H1 (cell line): ENCODE results near the gene GOLGA7B. TPM values are rescaled to one million over a fixed set of nuclear protein-coding genes. Genes with fewer than 3 reads are reported as not detected.

Source experiments
- CTCF ChIA-PET: fragments of 300-600 bp; sonication (Branson Sonifier 250); formaldehyde crosslinking; loops from one replicate; lab custom pipeline; 2021; ENCODE audit not compliant: partially characterized antibody; lab: Charles Lee
- POLR2A ChIA-PET: fragments of 300-600 bp; sonication (Branson Sonifier 250); formaldehyde crosslinking; loops from one replicate; lab custom pipeline; 2021; ENCODE audit warnings: inconsistent platforms; ENCODE audit not compliant: partially characterized antibody; lab: Charles Lee
- DNase-seq, 2 experiments: peaks; one replicate each; pipeline versions ENCODE4 v3.0.0 to v3.0.0-alpha.2; 2010 to 2022; ENCODE audit warnings: low spot score in 2 of 2, low read depth in 1 of 2, mixed read lengths in 1 of 2
- FAIRE-seq: peaks from 2 replicates; lab custom pipeline; 2011; peaks lifted over from hg19 to GRCh38; lab: Jason Lieb, UNC
- H2AFZ ChIP-seq: 2 replicates; pipeline ENCODE4 v1.8.1; 2012; ENCODE audit warnings: low read length, inconsistent platforms
- H2AK5ac ChIP-seq: 2 replicates; pipeline ENCODE4 v1.6.1; 2013; ENCODE audit warnings: low read depth, low read length
- H2BK120ac ChIP-seq: replicated peaks from 2 replicates; pipeline ENCODE3; 2013; ENCODE audit warnings: low read depth, low read length, inconsistent platforms
- H2BK12ac ChIP-seq: 2 replicates; pipeline ENCODE4 v1.6.1; 2013; ENCODE audit warnings: low read depth, low read length
- H2BK15ac ChIP-seq: 2 replicates; pipeline ENCODE4 v1.6.1; 2013; ENCODE audit warnings: low read length
- H2BK20ac ChIP-seq: 2 replicates; pipeline ENCODE4 v1.6.1; 2013; ENCODE audit warnings: low read length
- H2BK5ac ChIP-seq: 2 replicates; pipeline ENCODE4 v1.6.1; 2013; ENCODE audit warnings: low read depth, low read length
- H3K14ac ChIP-seq: 2 replicates; pipeline ENCODE4 v1.6.1; 2013; ENCODE audit warnings: inconsistent platforms; ENCODE audit not compliant: insufficient read length
- H3K18ac ChIP-seq: 2 replicates; pipeline ENCODE4 v1.6.1; 2013; ENCODE audit warnings: low read length; ENCODE audit errors: extremely low read depth
- H3K23ac ChIP-seq: 2 replicates; pipeline ENCODE4 v1.6.1; 2013; ENCODE audit warnings: inconsistent platforms; ENCODE audit not compliant: insufficient read length
- H3K23me2 ChIP-seq: 2 replicates; pipeline ENCODE4 v1.6.1; 2013; ENCODE audit warnings: low read depth, low read length
- H3K27ac ChIP-seq: 2 replicates; pipeline ENCODE4 v1.6.1; 2011; ENCODE audit warnings: low read depth, low read length, inconsistent platforms
- H3K27me3 ChIP-seq, 4 experiments: replicated peaks in 1 of 4; 1 replicate in 1 of 4; 2 replicates in 3 of 4; pipeline versions ENCODE4 v1.6.1 to v1.8.1; 2011 to 2013; ENCODE audit warnings: low read length in 3 of 4, mild to moderate bottlenecking in 3 of 4, inconsistent platforms in 2 of 4, mixed read lengths in 2 of 4, moderate library complexity in 1 of 4; ENCODE audit not compliant: control insufficient read depth in 3 of 4, insufficient read depth in 3 of 4; ENCODE audit errors: extremely low read depth in 1 of 4
- H3K36me3 ChIP-seq, 4 experiments: 2 replicates each; pipeline versions ENCODE4 v1.6.1 to v1.8.1; 2011 to 2013; ENCODE audit warnings: mild to moderate bottlenecking in 4 of 4, low read length in 3 of 4, moderate library complexity in 2 of 4, control low read depth in 1 of 4, inconsistent platforms in 1 of 4; ENCODE audit not compliant: insufficient read depth in 4 of 4, control insufficient read depth in 2 of 4
- H3K4ac ChIP-seq: replicated peaks from 2 replicates; pipeline ENCODE3; 2013; ENCODE audit warnings: low read length, low read depth, mixed read lengths, inconsistent platforms; ENCODE audit not compliant: insufficient read length
- H3K4me1 ChIP-seq, 4 experiments: replicated peaks in 1 of 4; 1 replicate in 1 of 4; 2 replicates in 3 of 4; pipeline versions ENCODE4 v1.6.1 to v1.8.1; 2011 to 2013; ENCODE audit warnings: low read length in 3 of 4, inconsistent platforms in 2 of 4, mixed read lengths in 1 of 4; ENCODE audit not compliant: insufficient read depth in 4 of 4, control insufficient read depth in 3 of 4
- H3K4me2 ChIP-seq, 2 experiments: 2 replicates each; pipeline versions ENCODE4 v1.6.1 to v1.8.1; 2011 to 2013; ENCODE audit warnings: low read depth in 2 of 2, low read length in 2 of 2, control low read depth in 1 of 2, inconsistent platforms in 1 of 2, mild to moderate bottlenecking in 1 of 2; ENCODE audit not compliant: insufficient read depth in 1 of 2
- H3K4me3 ChIP-seq, 4 experiments: fragments of 200-600, 300-600 bp in 1 of 4; sonication (generic), shearing (Covaris generic), sonication (Bioruptor Twin) in 1 of 4; 2 replicates each; pipeline versions ENCODE4 v1.5.1 to v1.8.1; 2011 to 2016; ENCODE audit warnings: low read length in 4 of 4, low read depth in 3 of 4, control low read depth in 2 of 4, inconsistent platforms in 2 of 4, mild to moderate bottlenecking in 2 of 4, mixed read lengths in 1 of 4, moderate library complexity in 1 of 4; ENCODE audit not compliant: insufficient read depth in 2 of 4; ENCODE audit errors: extremely low read depth in 1 of 4
- H3K56ac ChIP-seq: replicated peaks from 2 replicates; pipeline ENCODE3; 2013; ENCODE audit warnings: low read depth, mild to moderate bottlenecking, mixed read lengths, low read length, inconsistent platforms; ENCODE audit not compliant: insufficient read length
- H3K79me1 ChIP-seq: 2 replicates; pipeline ENCODE4 v1.6.1; 2013; ENCODE audit warnings: low read depth, low read length, control low read depth
- H3K79me2 ChIP-seq, 2 experiments: 2 replicates each; pipeline versions ENCODE4 v1.6.1 to v1.8.1; 2012 to 2013; ENCODE audit warnings: low read length in 2 of 2, mild to moderate bottlenecking in 2 of 2, inconsistent platforms in 1 of 2; ENCODE audit not compliant: insufficient read depth in 2 of 2, control insufficient read depth in 1 of 2
- H3K9ac ChIP-seq, 4 experiments: replicated peaks in 1 of 4; 1 replicate in 1 of 4; 2 replicates in 3 of 4; pipeline versions ENCODE4 v1.6.1 to v1.8.1; 2011 to 2013; ENCODE audit warnings: low read depth in 3 of 4, low read length in 3 of 4, control low read depth in 2 of 4, mild to moderate bottlenecking in 2 of 4, moderate library complexity in 2 of 4, inconsistent platforms in 1 of 4; ENCODE audit errors: extremely low read depth in 1 of 4
- H3K9me3 ChIP-seq, 2 experiments: 2 replicates each; pipeline versions ENCODE4 v1.6.1 to v1.8.1; 2012 to 2013; ENCODE audit warnings: mild to moderate bottlenecking in 2 of 2, moderate library complexity in 2 of 2, control low read depth in 1 of 2, inconsistent platforms in 1 of 2, low read depth in 1 of 2, low read length in 1 of 2, mixed read lengths in 1 of 2; ENCODE audit not compliant: insufficient read depth in 2 of 2
- H4K20me1 ChIP-seq, 2 experiments: replicated peaks in 1 of 2; 2 replicates each; pipeline versions ENCODE3 to v1.8.1; 2011 to 2013; ENCODE audit warnings: inconsistent platforms in 2 of 2, low read length in 2 of 2, mild to moderate bottlenecking in 1 of 2; ENCODE audit not compliant: insufficient read depth in 2 of 2, control insufficient read depth in 1 of 2
- H4K5ac ChIP-seq: 2 replicates; pipeline ENCODE4 v1.6.1; 2013; ENCODE audit warnings: low read length, low read depth, mixed read lengths, inconsistent platforms; ENCODE audit not compliant: insufficient read length
- H4K8ac ChIP-seq: 2 replicates; pipeline ENCODE4 v1.8.0; 2013; ENCODE audit warnings: mild to moderate bottlenecking, moderate library complexity, low read length, inconsistent platforms; ENCODE audit not compliant: insufficient read depth; ENCODE audit errors: extremely low read depth
- H4K91ac ChIP-seq: replicated peaks from 2 replicates; pipeline ENCODE3; 2013; ENCODE audit warnings: low read length, mixed read lengths, inconsistent platforms; ENCODE audit not compliant: insufficient read length
- BRCA1 ChIP-seq: IDR thresholded peaks from 2 replicates; pipeline ENCODE4 v1.6.1; 2012; ENCODE audit warnings: low read depth, low read length, improper control_type of control experiment
- HDAC2 ChIP-seq, 2 experiments: fragments of 300-600 bp in 1 of 2; sonication (generic) in 1 of 2; IDR thresholded peaks; 2 replicates each; pipeline ENCODE4 v1.6.1; 2011 to 2012; ENCODE audit warnings: low read depth in 2 of 2, low read length in 2 of 2, mild to moderate bottlenecking in 2 of 2, moderate library complexity in 2 of 2, borderline replicate concordance in 1 of 2, inconsistent platforms in 1 of 2
- KDM1A ChIP-seq: fragments of 200-600, 300-600 bp; sonication (generic); IDR thresholded peaks from 2 replicates; pipeline ENCODE4 v1.7.1; 2016; ENCODE audit warnings: mild to moderate bottlenecking, low read length, borderline replicate concordance
- WGBS, 2 experiments: shearing (Covaris generic) in 1 of 2; methylation state at CpG; one replicate each; pipeline versions ENCODE4 v1.1.6 to v1.1.7; 2013 to 2015; ENCODE audit warnings: low lambda C conversion rate in 2 of 2, mixed read lengths in 2 of 2, inconsistent platforms in 1 of 2, low coverage in 1 of 2, missing lambda C conversion rate in 1 of 2; ENCODE audit not compliant: insufficient replicate concordance in 2 of 2, insufficient coverage in 1 of 2, insufficient read length in 1 of 2; ENCODE audit errors: extremely low coverage in 1 of 2, missing lambda C conversion rate in 1 of 2; 5-methylcytosine and 5-hydroxymethylcytosine counted together
- polyA plus RNA-seq, 7 experiments: library from polyadenylated mRNA; depleted of rRNA in 3 of 7; stranded (reverse) in 5 of 7; unstranded in 2 of 7; fragments of >200 nt in 5 of 7; fragments of 200-250 nt in 2 of 7; gene quantifications; 1 replicate in 5 of 7; 2 replicates in 1 of 7; 4 replicates in 1 of 7; pipeline versions ENCODE4 v1.2.1 to v1.2.3, GENCODE V29; 2011 to 2013; ENCODE audit warnings: missing spikeins in 2 of 7, mixed read lengths in 2 of 7
- total RNA-seq: library from RNA; stranded (reverse); fragmentation: NEBNext Ultra II Directional; extraction: Animal tissue kit (Norgen Biotek cat#: 25700); gene quantifications from 2 replicates; pipeline ENCODE4 v1.2.1, GENCODE V29; 2021
- TF ChIP-seq, protein P1 (sequence below), 3 experiments: IDR thresholded peaks; 1 replicate in 2 of 3; 2 replicates in 1 of 3; pipeline versions ENCODE4 v1.5.1 to v1.6.1; 2011; ENCODE audit warnings: low read length in 3 of 3, mild to moderate bottlenecking in 3 of 3, inconsistent platforms in 2 of 3, low read depth in 1 of 3, moderate library complexity in 1 of 3; ENCODE audit not compliant: insufficient read depth in 1 of 3; ENCODE audit errors: control extremely low read depth in 1 of 3

GOLGA7B gene
- total and polyA plus RNA-seq, 2 of the 8 experiments (the other 6 are each of a cell fraction or from before 2014, with no cell fraction given), result 0.04 to 0.14 TPM

DNA sequence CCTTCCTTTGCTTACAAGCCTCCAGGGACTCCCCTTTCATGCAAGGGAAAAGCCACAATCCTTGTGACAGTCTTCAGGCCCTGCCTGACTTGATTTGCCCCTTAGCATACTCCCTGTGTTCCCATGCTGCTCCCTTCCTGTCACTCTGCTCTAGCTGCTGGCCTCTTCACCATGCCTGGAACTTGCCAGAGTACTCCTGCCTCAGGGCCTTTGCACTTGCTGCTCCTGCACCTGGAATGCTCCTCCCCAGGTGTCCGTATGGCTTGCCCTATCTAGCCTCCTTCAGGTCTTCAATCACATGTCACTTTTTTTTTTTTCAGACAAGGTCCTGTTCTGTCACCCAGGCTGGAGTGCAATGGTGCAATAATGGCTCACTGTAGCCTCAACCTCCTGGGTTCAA is 22.8 kb upstream of the GOLGA7B start:
- H4K5ac ChIP-seq, result no peak overlapping the region
- H3K27me3 ChIP-seq, result no peaks in the 10 kb centered on the region
- H2BK5ac ChIP-seq, result no peak overlapping the region
- FAIRE-seq (no peak), DNase-seq (no peak)
- H2BK120ac ChIP-seq, result no peak overlapping the region
- H3K9ac ChIP-seq, result no peak overlapping the region
- no peak overlapping the region for H3K27ac ChIP-seq
- no peak overlapping the region for H2BK20ac ChIP-seq
- H3K9me3 ChIP-seq, result no peaks in the 10 kb centered on the region
- no peak overlapping the region for H3K4me2 ChIP-seq
- no peak overlapping the region for H3K23ac ChIP-seq
- no peak overlapping the region for H3K4ac ChIP-seq
- no peak overlapping the region; the same call in 1 of the 2 replicates for H4K8ac ChIP-seq
- TF ChIP-seq KDM1A (0 out of 2 replicates have a peak, but pooled peaks have one; percentile 42), HDAC2 (IDR thresholded peaks at IDR 0.05; ENCODE audit: borderline replicate concordance in 1 of 2, low read depth in 2 of 2, low read length in 2 of 2) (no peak), BRCA1 (no peak)
- TF ChIP-seq, protein P1, sequence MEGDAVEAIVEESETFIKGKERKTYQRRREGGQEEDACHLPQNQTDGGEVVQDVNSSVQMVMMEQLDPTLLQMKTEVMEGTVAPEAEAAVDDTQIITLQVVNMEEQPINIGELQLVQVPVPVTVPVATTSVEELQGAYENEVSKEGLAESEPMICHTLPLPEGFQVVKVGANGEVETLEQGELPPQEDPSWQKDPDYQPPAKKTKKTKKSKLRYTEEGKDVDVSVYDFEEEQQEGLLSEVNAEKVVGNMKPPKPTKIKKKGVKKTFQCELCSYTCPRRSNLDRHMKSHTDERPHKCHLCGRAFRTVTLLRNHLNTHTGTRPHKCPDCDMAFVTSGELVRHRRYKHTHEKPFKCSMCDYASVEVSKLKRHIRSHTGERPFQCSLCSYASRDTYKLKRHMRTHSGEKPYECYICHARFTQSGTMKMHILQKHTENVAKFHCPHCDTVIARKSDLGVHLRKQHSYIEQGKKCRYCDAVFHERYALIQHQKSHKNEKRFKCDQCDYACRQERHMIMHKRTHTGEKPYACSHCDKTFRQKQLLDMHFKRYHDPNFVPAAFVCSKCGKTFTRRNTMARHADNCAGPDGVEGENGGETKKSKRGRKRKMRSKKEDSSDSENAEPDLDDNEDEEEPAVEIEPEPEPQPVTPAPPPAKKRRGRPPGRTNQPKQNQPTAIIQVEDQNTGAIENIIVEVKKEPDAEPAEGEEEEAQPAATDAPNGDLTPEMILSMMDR (IDR thresholded peaks at IDR 0.05; ENCODE audit: control extremely low read depth in 1 of 3, insufficient read depth in 1 of 3, low read depth in 1 of 3, low read length in 3 of 3), result no peak
- ChIA-PET CTCF (interaction anchor here (0.6 to 5.1 kb wide), 9 partner anchors 10 to 70 kb away, joined by 3 to 26 read pairs (median 4); no protein-coding TSS in a partner anchor), POLR2A (no interaction called here)
- no peaks in the 10 kb centered on the region for H3K79me2 ChIP-seq
- H2AFZ ChIP-seq, result no peak overlapping the region
- H3K14ac ChIP-seq, result no peak overlapping the region
- no peaks in the 10 kb centered on the region for H3K36me3 ChIP-seq
- no peaks in the 10 kb centered on the region for H3K23me2 ChIP-seq
- H2BK12ac ChIP-seq, result no peak overlapping the region
- no peaks in the 10 kb centered on the region for H4K20me1 ChIP-seq
- H3K4me1 ChIP-seq, result peaks cover 0 to 5% (median 2%) of the 10 kb centered on the region in 4 experiments; a peak in 4 of 7 replicates
- H3K18ac ChIP-seq, result no peak overlapping the region
- no peak overlapping the region for H4K91ac ChIP-seq
- H3K56ac ChIP-seq, result no peak overlapping the region
- no peak overlapping the region for H3K4me3 ChIP-seq
- 88% methylated on average over 1 of the region's 1 CpG; no CpG with 5 or more reads in 1 of the 2 experiments for WGBS, 2 experiments
- no peaks in the 10 kb centered on the region; the same call in 1 of the 2 replicates for H3K79me1 ChIP-seq
- no peak overlapping the region for H2BK15ac ChIP-seq
- no peak overlapping the region for H2AK5ac ChIP-seq
